Activated CD8-positive, alpha-beta memory T cell treated with anti-CD3 and anti-CD28 coated beads for 24 hours (primary cell): ENCODE measurements around the gene NME4.

Experiments
- DNase-seq: peaks from one replicate; pipeline ENCODE4 v3.0.0-alpha.2; 2020

NME4 gene

DNA sequence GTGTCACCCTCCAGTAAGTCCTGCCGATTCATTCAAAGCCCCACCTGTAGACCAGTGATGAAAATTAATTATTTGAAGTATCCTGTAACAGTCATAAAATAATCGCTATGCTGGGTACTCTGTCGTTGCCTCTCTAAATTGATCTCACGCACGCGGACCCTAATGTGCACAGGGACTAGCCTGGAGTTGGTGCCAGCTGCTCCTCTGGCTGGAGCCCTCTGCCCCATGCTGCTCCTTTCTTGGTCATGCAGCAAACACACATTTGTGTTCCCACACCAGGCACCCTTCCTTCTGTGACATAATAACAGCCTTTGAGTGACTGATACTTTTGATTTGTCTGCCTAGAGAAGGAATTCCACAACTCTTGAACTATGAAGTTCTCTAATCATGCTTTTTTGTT, 44.4 kb downstream of the NME4 start:
- no peak for DNase-seq

- DNase-seq, result no peak
These were observed 46.0 kb downstream of the NME4 start for GRCh38 chr16:442976-443375.

DNA sequence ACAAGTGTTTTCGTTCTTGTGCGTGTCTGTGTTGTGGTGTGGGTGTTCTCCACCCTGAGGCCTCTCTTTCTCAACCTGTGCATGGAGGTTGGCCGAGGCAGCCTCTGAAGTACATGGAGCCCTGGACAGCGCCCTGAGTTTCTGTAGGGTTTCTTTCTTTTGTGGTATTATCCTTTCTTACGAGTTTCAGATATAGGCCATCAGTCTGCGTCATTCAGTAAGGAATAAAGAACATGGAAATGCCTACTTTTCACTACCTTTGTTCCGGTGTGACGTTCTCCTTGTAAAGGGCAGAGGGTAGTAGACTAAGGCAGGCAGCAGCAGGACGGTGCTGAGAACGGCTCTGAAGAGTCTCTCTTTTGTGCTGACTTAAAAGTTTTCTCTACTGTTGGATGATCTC, 47.0 kb downstream of the NME4 start:
- no peak for DNase-seq

DNA sequence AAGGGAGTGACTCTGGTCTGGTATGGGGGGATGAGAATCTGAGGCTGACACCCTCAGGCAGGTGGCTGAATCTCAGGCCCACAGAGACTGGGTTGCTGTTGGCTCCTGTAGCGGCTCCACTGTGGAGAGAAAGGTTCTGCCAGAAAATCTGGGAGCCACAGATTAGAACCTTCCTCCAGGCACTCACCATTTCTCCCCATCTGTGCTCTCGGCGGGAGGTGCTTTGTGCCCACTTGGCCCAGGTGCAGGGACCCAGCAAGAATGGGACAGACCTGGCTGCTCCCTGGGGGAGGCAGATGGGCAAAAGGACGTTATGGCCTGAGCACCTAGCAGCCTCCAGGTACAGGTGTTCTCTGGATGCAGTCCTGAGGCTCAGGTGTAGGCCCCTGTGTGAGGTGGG, 48.6 kb downstream of the NME4 start:
- no peak for DNase-seq
